ENCODE results near the gene ACR. TPM values are rescaled to one million over a fixed set of nuclear protein-coding genes. Genes with fewer than 3 reads are reported as not detected.

The ACR gene
- not detected for total RNA-seq

DNA sequence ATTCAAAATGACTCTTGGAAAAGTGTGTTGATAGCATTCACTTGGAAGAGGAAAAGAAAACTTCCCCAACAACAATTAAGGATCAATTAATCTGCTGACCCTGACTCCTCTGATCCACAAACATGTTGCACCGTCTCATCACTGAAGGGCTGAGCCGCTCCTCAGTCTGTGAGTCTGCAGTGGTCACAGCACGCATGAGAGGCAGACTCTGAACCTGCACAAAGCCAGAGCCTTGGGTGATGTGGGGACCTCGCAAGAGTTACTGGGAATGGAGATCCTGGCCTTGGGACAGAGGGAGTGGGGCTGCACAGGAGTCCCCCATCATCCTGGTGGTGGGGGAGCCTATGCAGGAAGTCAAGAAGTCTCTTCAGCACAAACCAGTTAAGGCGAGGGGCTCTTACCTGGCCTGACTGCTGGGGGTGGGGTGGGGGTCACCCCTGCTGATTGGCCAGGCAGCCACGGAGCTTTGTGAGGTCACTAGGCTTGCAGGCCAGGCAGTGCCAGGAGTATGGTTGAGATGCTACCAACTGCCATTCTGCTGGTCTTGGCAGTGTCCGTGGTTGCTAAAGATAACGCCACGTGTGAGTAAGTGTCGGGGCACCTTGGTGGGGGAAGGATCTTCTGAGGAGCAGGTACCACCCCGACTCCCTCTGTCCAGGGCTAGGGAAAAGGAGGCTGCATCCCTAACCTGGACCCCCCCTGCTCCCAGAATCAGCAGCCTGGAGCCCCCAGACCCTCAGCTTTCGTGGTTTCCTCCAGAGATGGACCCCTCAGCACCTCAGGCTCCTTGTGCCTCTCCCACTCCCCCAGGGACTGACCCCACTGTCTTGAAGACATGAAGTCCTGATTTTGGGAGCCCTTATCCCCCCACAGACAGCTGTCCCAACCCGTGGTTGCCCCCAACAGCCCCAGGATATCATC, at the start of gene ACR:
Gene ACR (plus strand): TSS at position 477 of the 921 bp plus-strand sequence. CDS start 32 bp downstream, at position 509.

DNA sequence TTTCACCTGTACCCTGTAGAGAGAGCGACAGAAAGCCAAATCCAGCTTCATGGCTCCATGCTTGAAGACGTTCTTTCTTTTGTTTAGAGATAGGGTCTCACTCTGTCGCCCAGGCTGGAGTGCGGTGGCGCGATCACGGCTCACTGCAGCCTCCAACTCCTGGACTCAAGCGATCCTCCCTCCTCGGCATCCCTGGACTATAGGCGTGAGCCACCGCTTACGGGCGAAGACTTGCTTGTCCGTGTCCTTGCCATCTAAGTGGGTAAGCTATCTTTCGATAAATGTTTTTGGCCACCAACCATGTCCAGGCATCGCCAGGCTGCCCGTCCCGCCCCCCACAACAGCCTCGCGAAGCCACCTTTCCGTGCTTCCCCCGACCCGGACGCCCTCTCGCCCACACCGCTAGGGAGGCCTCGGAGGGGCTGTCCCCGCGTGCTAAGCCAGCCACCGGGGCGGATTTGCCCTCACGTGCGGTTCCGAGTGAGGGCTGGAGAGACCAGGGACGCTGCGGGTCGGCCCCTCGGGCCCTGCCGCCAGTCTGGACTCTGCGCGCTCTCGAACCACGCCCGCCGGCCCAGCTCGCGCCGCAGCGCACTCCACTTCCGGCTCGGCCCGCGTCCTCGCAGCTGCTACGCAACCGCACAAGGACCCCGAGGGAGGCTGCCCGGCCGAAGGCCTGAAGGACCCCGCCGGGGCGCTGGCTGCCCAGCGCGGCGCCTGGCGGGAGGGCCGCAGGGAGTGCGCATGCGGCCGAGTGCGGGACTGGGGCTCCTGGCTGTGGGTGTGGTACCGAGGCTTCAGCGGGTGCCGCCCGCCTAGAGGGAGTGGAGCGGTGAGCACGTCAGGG, 45.3 kb downstream of the ACR start, which contains the start of gene RABL2B:
Gene RABL2B (minus strand): TSS at position 604 of the 847 bp plus-strand sequence. CDS start 1,342 bp downstream, outside the sequence.

Other genes with a start within 250 kb of the ACR start
- 39.0 TPM for gene LMF2, start 230.5 kb upstream of the ACR start, total RNA-seq
- gene NCAPH2, start 230.0 kb upstream of the ACR start, total RNA-seq: 58.1 TPM
- not detected for gene SCO2, start 212.6 kb upstream of the ACR start, total RNA-seq
- gene TYMP, start 208.2 kb upstream of the ACR start, total RNA-seq: 10.6 TPM
- 0.05 TPM for gene KLHDC7B, start 192.3 kb upstream of the ACR start, total RNA-seq
- not detected for gene SYCE3, start 175.3 kb upstream of the ACR start, total RNA-seq
- 15.6 TPM for gene CPT1B, start 159.8 kb upstream of the ACR start, total RNA-seq
- 59.6 TPM for gene CHKB, start 155.4 kb upstream of the ACR start, total RNA-seq
- 22.7 TPM for gene MAPK8IP2, start 137.4 kb upstream of the ACR start, total RNA-seq
- 17.3 TPM for gene ARSA, start 110.1 kb upstream of the ACR start, total RNA-seq
- 10.6 TPM for gene SHANK3, start 65.4 kb upstream of the ACR start, total RNA-seq
- 16.1 TPM for gene RABL2B, start 45.4 kb downstream of the ACR start, total RNA-seq

All from camera-type eye (tissue), 1 donor.